HepG2 (cell line): ENCODE measurements around the gene MTA3. TPM values are rescaled to one million over a fixed set of nuclear protein-coding genes. Genes with fewer than 3 reads are reported as not detected.
A peak's percentile ranks its signal among the peaks of the same experiment; 100 is the strongest.

Experiments used
- ATAC-seq: fragments of 200-7000 bp; cut with Tn5 transposase; 3 replicates; pipeline ENCODE4 v1.9.1; 2020; ENCODE audit warnings: mild to moderate bottlenecking, moderate library complexity
- BruUV-seq: library from RNA; stranded (reverse); fragments of 400-500 nt; replicated peaks from 2 replicates; lab custom pipeline; 2021; lab: Mats Ljungman, UMichigan
- CTCF ChIA-PET: fragments of 300-600 bp; formaldehyde crosslinking; extraction: SDS; loops from one replicate; lab custom pipeline; 2021; ENCODE audit warnings: low total read pairs, inconsistent platforms, low intra/inter-chr PET ratio; lab: Yijun Ruan, JAX
- POLR2A ChIA-PET: fragments of 350-600 bp; sonication (Branson Sonifier 250); formaldehyde crosslinking; loops from one replicate; lab custom pipeline; 2020; ENCODE audit warnings: antibody characterized with exemption, inconsistent platforms; lab: Yijun Ruan, JAX
- DNase-seq: peaks from one replicate; pipeline ENCODE4 v3.0.0-alpha.2; 2015; ENCODE audit warnings: low spot score
- FAIRE-seq: peaks from 3 replicates; lab custom pipeline; 2011; peaks lifted over from hg19 to GRCh38; lab: Jason Lieb, UNC
- H2AFZ ChIP-seq: one replicate; pipeline ENCODE4 v1.6.1; 2011; ENCODE audit warnings: low read length, inconsistent platforms
- H3K27ac ChIP-seq: fragments of 300-600 bp; 3 replicates; pipeline ENCODE4 v1.8.0; 2011; ENCODE audit warnings: mixed run types, mild to moderate bottlenecking, mixed read lengths, low read length, inconsistent platforms; ENCODE audit not compliant: insufficient read depth; ENCODE audit errors: extremely low read length
- H3K27me3 ChIP-seq, 2 experiments: fragments of 200-600 bp in 1 of 2; 2 replicates in 1 of 2; 3 replicates in 1 of 2; pipeline versions ENCODE4 v1.6.0 to v1.8.0; 2011; ENCODE audit warnings: low read length in 2 of 2, mild to moderate bottlenecking in 2 of 2, moderate library complexity in 2 of 2, inconsistent platforms in 1 of 2; ENCODE audit not compliant: insufficient read depth in 2 of 2, control insufficient read depth in 1 of 2
- H3K36me3 ChIP-seq, 2 experiments: fragments of 200-600 bp in 1 of 2; replicated peaks in 1 of 2; 2 replicates in 1 of 2; 3 replicates in 1 of 2; pipeline versions ENCODE4 v1.5.1 to v1.8.0; 2011; ENCODE audit warnings: low read length in 2 of 2, inconsistent platforms in 1 of 2; ENCODE audit not compliant: insufficient read depth in 2 of 2, control insufficient read depth in 1 of 2
- H3K4me1 ChIP-seq: 2 replicates; pipeline ENCODE4 v1.5.1; 2012; ENCODE audit warnings: low read length, inconsistent platforms; ENCODE audit not compliant: insufficient read depth
- H3K4me2 ChIP-seq: 2 replicates; pipeline ENCODE4 v1.6.0; 2011; ENCODE audit warnings: low read depth, low read length, inconsistent platforms
- H3K4me3 ChIP-seq, 3 experiments: fragments of 200-600 bp in 1 of 3; sonication (generic), shearing (Covaris generic) in 1 of 3; replicated peaks in 1 of 3; 2 replicates each; pipeline ENCODE4 v1.5.1; 2011 to 2016; ENCODE audit warnings: low read length in 3 of 3, inconsistent platforms in 2 of 3, low read depth in 2 of 3, mild to moderate bottlenecking in 2 of 3, control low read depth in 1 of 3, mixed read lengths in 1 of 3; ENCODE audit not compliant: insufficient read depth in 1 of 3
- H3K79me2 ChIP-seq: one replicate; pipeline ENCODE4 v1.6.1; 2011; ENCODE audit warnings: low read length, inconsistent platforms; ENCODE audit not compliant: insufficient read depth
- H3K9ac ChIP-seq: 2 replicates; pipeline ENCODE4 v1.6.0; 2011; ENCODE audit warnings: mild to moderate bottlenecking, low read depth, low read length, inconsistent platforms; ENCODE audit not compliant: insufficient read depth
- H3K9me3 ChIP-seq: 2 replicates; pipeline ENCODE4 v1.5.1; 2012; ENCODE audit warnings: mild to moderate bottlenecking, low read length
- H4K20me1 ChIP-seq: 2 replicates; pipeline ENCODE4 v1.6.0; 2011; ENCODE audit warnings: inconsistent platforms, mild to moderate bottlenecking, low read length, moderate library complexity; ENCODE audit not compliant: insufficient read depth
- ARNT2 ChIP-seq: sonication (generic); formaldehyde crosslinking; IDR thresholded peaks from 2 replicates; pipeline ENCODE4 v1.8.0; 2022; ENCODE audit warnings: mild to moderate bottlenecking, low read depth, missing genetic modification reagents, moderate library complexity
- CEBPB ChIP-seq: IDR thresholded peaks from 2 replicates; pipeline ENCODE4 v1.6.1; 2011; ENCODE audit warnings: low read depth, low read length, improper control_type of control experiment, borderline replicate concordance
- E2F1 ChIP-seq: sonication (generic); formaldehyde crosslinking; IDR thresholded peaks from 2 replicates; pipeline ENCODE4 v1.5.0; 2020; ENCODE audit warnings: missing genetic modification reagents
- IKZF4 ChIP-seq: sonication (generic); formaldehyde crosslinking; IDR thresholded peaks from 2 replicates; pipeline ENCODE4 v1.5.1; 2020; ENCODE audit warnings: borderline replicate concordance, mild to moderate bottlenecking, low read depth, missing genetic modification reagents; ENCODE audit errors: not compliant biosample characterization
- MAZ ChIP-seq, 2 experiments: sonication (generic) in 1 of 2; formaldehyde crosslinking in 1 of 2; IDR thresholded peaks; 2 replicates each; pipeline versions ENCODE4 v1.5.0 to v1.6.1; 2012 to 2020; ENCODE audit warnings: low read depth in 2 of 2, mild to moderate bottlenecking in 2 of 2, borderline replicate concordance in 1 of 2, improper control_type of control experiment in 1 of 2, low read length in 1 of 2, missing genetic modification reagents in 1 of 2, moderate library complexity in 1 of 2
- MTA1 ChIP-seq: sonication (generic); formaldehyde crosslinking; IDR thresholded peaks from 2 replicates; pipeline ENCODE4 v1.4.0; 2020; ENCODE audit warnings: missing genetic modification reagents, mild to moderate bottlenecking, borderline replicate concordance
- NFIB ChIP-seq: sonication (generic); formaldehyde crosslinking; IDR thresholded peaks from 2 replicates; pipeline ENCODE4 v1.9.0; 2021; ENCODE audit warnings: missing genetic modification reagents, mild to moderate bottlenecking, borderline replicate concordance
- PCBP1 ChIP-seq: fragments of 200-400 bp; formaldehyde crosslinking; IDR thresholded peaks from 2 replicates; pipeline ENCODE4 v1.6.1; 2017; ENCODE audit warnings: mild to moderate bottlenecking, low read depth, low read length, borderline replicate concordance
- REXO4 ChIP-seq: sonication (generic); formaldehyde crosslinking; IDR thresholded peaks from 2 replicates; pipeline ENCODE4 v1.8.0; 2022; ENCODE audit warnings: missing genetic modification reagents, mild to moderate bottlenecking, borderline replicate concordance
- RFX5 ChIP-seq: IDR thresholded peaks from 2 replicates; pipeline ENCODE4 v1.6.1; 2011; ENCODE audit warnings: low read depth, low read length, improper control_type of control experiment
- SATB2 ChIP-seq: sonication (generic); formaldehyde crosslinking; IDR thresholded peaks from 2 replicates; pipeline ENCODE4 v1.5.0; 2020; ENCODE audit warnings: missing genetic modification reagents
- YEATS4 ChIP-seq: sonication (generic); formaldehyde crosslinking; IDR thresholded peaks from 2 replicates; pipeline ENCODE4 v1.4.0; 2020; ENCODE audit warnings: missing genetic modification reagents, borderline replicate concordance
- ZBTB20 ChIP-seq: sonication (generic); formaldehyde crosslinking; IDR thresholded peaks from 2 replicates; pipeline ENCODE4 v1.8.1; 2023; ENCODE audit warnings: missing genetic modification reagents, low read depth, mild to moderate bottlenecking, borderline replicate concordance
- ZFP36 ChIP-seq: fragments of 150-350 bp; IDR thresholded peaks from 2 replicates; pipeline ENCODE4 v1.6.1; 2018; ENCODE audit warnings: borderline replicate concordance, low read length, low read depth; ENCODE audit not compliant: partially characterized antibody
- ZFP36L1 ChIP-seq: sonication (generic); formaldehyde crosslinking; IDR thresholded peaks from 2 replicates; pipeline ENCODE4 v1.8.0; 2022; ENCODE audit warnings: mild to moderate bottlenecking, missing genetic modification reagents, moderate library complexity
- ZNF225 ChIP-seq: sonication (generic); formaldehyde crosslinking; IDR thresholded peaks from 2 replicates; pipeline ENCODE4 v1.4.0; 2020; ENCODE audit warnings: mild to moderate bottlenecking, missing genetic modification reagents
- ZNF337 ChIP-seq: sonication (generic); formaldehyde crosslinking; IDR thresholded peaks from 2 replicates; pipeline ENCODE4 v1.5.1; 2020; ENCODE audit warnings: missing genetic modification reagents, low read depth, mild to moderate bottlenecking, borderline replicate concordance
- ZNF800 ChIP-seq: sonication (generic); formaldehyde crosslinking; IDR thresholded peaks from 2 replicates; pipeline ENCODE4 v1.4.0; 2020; ENCODE audit warnings: missing genetic modification reagents
- WGBS: methylation state at CpG from one replicate; pipeline ENCODE4 v1.1.6; 2017; ENCODE audit warnings: low lambda C conversion rate; 5-methylcytosine and 5-hydroxymethylcytosine counted together
- in situ Hi-C: cut with HindIII; loops from 2 replicates; pipeline ENCODE4 v1.10.0; 2017; ENCODE audit warnings: low pct_unique_long_range_greater_than_20kb; ENCODE audit not compliant: extremely low pct_ligation_motif_present
- intact Hi-C: fragments of 100-400 bp; cut with micrococcal nuclease; formaldehyde crosslinking; loops from one replicate; pipeline ENCODE4 v1.10.0; 2022; ENCODE audit not compliant: unreplicated experiment
- polyA plus RNA-seq, 8 experiments: library from polyadenylated mRNA; depleted of rRNA in 3 of 8; stranded (reverse) in 7 of 8; unstranded in 1 of 8; fragments of >200 nt; fragmentation: Illumina TruSeq in 4 of 8; extraction: Trizol in 4 of 8; gene quantifications; 2 replicates each; pipeline versions ENCODE4 v1.2.1 to v1.2.3, GENCODE V29; 2011 to 2016; ENCODE audit warnings: low read depth in 4 of 8, missing spikeins in 1 of 8, mixed read lengths in 1 of 8; ENCODE audit not compliant: insufficient read depth in 1 of 8
- total RNA-seq, 5 experiments: library from RNA; depleted of rRNA; stranded (reverse); fragments of >200 nt; fragmentation: Illumina TruSeq; extraction: Trizol; gene quantifications; 2 replicates each; pipeline ENCODE4 v1.2.3, GENCODE V29; 2016; ENCODE audit warnings: low read depth in 1 of 5

Gene MTA3
- total and polyA plus RNA-seq, 2 of the 13 experiments (the other 11 are each of a cell fraction or from before 2014, with no cell fraction given) = 48.8 to 77.8 TPM

GRCh38 chr2:42569116-42569711 lies 782 bp downstream of the MTA3 start (continued):
- no peak for TF ChIP-seq ZNF225 (CRISPR knock-in tag)
- 0 out of 2 replicates have a peak, but pooled peaks have one; percentile 30 for TF ChIP-seq ARNT2 (CRISPR knock-in tag)
- no peak for TF ChIP-seq MTA1
- TF ChIP-seq PCBP1 = peak; percentile 95
- no peak for TF ChIP-seq MAZ (IDR thresholded peaks at IDR 0.05; ENCODE audit: borderline replicate concordance, low read depth, low read length)
- TF ChIP-seq MAZ (CRISPR knock-in tag; IDR thresholded peaks at IDR 0.05; ENCODE audit: low read depth) = no peak
- TF ChIP-seq ZFP36 = no peak

GRCh38 chr2:42569883-42570282 lies 1.5 kb downstream of the MTA3 start:
- peak overlapping the region; percentile 81 for H3K9ac ChIP-seq
- peak overlapping the region; percentile 74 to 95 (median 75); a peak in 5 of 6 replicates for H3K4me3 ChIP-seq
- intact Hi-C loops (loop anchor here (2.0 kb wide), 1 partner anchor 93 kb away; no protein-coding TSS in a partner anchor), in situ Hi-C loops (no loop called here)
- no peaks in the 10 kb centered on the region; the same call in 1 of the 2 replicates for H4K20me1 ChIP-seq
- CTCF ChIA-PET = no interaction called here
- no TSS peak for BruUV-seq
- 46% methylated on average over 4 of the region's 4 CpGs for WGBS
- H3K9me3 ChIP-seq = no peaks in the 10 kb centered on the region
- peak overlapping the region; percentile 77 for H3K27ac ChIP-seq
- no peak overlapping the region for H2AFZ ChIP-seq
- peaks cover 25% of the 10 kb centered on the region for H3K79me2 ChIP-seq
- ATAC-seq = no peak
- H3K27me3 ChIP-seq = no peaks in the 10 kb centered on the region; a peak in 1 of 5 replicates
- POLR2A ChIA-PET = interaction anchor here (0.9 kb wide), 1 partner anchor 65 kb away, joined by 4 read pairs; no protein-coding TSS in a partner anchor
- TF ChIP-seq ZNF337 (CRISPR knock-in tag) (0 out of 2 replicates have a peak, but pooled peaks have one; percentile 54), E2F1 (CRISPR knock-in tag) (no peak), MAZ (IDR thresholded peaks at IDR 0.05; ENCODE audit: borderline replicate concordance, low read depth, low read length) (no peak), MAZ (CRISPR knock-in tag; IDR thresholded peaks at IDR 0.05; ENCODE audit: low read depth) (no peak), CEBPB (no peak), NFIB (CRISPR knock-in tag) (no peak), ZFP36L1 (no peak), ZNF800 (CRISPR knock-in tag) (0 out of 2 replicates have a peak, but pooled peaks have one; percentile 7), SATB2 (CRISPR knock-in tag) (no peak), RFX5 (peak; percentile 72; the same call in 1 of the 2 replicates), IKZF4 (CRISPR knock-in tag) (no peak), REXO4 (CRISPR knock-in tag) (no peak), YEATS4 (CRISPR knock-in tag) (no peak), ZBTB20 (no peak)
- peaks cover 54% of the 10 kb centered on the region for H3K4me1 ChIP-seq
- no peak for DNase-seq
- peaks cover 2 to 11% of the 10 kb centered on the region in 2 experiments; a peak in 3 of 5 replicates for H3K36me3 ChIP-seq
- no peak for FAIRE-seq
- peak overlapping the region; percentile 82 for H3K4me2 ChIP-seq
